HG02938 (cell line): ENCODE measurements around the gene DOK6.
"Not testable (repeated sequence)": the region's sequence is repeated elsewhere in the genome, so short reads cannot be mapped to it uniquely, and the experiment has no call there.

Experiments
- ATAC-seq: cut with Tn5 transposase; IDR thresholded peaks from one replicate; pipeline ENCODE4 v1.9.1; 2021; ENCODE audit warnings: mild to moderate bottlenecking, moderate library complexity; ENCODE audit not compliant: unreplicated experiment

The DOK6 gene

GRCh38 chr18:69617408-69617807 is 216.7 kb downstream of the DOK6 start:
- no peak for ATAC-seq

DNA sequence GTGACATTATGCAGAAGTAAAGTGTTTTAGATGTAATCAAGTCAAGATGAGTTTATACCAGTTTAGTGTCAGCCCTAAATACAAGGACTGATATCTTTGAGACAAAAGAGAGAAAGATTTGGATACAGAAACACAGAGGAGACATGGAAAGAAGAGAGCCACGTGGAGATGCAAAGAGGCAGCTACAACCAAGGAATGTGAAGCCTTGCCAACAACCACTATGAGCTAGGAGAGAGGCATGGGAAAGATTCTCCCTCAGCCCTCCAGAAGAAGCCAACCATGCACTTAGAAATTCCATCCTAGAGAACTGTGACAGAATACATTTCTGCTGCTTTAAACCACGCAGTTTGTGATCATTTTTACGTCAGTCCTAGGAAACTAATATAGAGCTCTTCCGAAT is 217.2 kb downstream of the DOK6 start:
- no peak for ATAC-seq

GRCh38 chr18:69622184-69622583 is 221.5 kb downstream of the DOK6 start:
- ATAC-seq = no peak

DNA sequence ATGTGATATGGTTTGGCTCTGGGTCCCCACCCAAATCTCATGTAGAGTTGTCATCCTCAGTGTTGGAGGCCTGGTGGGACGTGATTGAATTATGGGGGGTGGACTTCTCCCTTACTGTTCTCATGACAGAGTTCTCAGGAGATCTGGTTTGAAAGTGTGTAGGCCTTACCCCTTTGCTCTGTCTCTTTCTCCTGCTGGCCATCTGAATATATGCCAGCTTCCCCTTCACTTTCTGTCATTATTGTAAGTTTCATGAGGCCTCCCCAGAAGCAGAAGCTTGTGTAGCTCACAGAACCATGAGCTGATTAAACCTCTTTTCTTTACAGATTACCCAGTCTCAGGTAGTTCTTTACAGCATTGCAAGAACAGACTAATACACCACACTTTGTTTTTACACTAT is 222.3 kb downstream of the DOK6 start:
- ATAC-seq = no peak

GRCh38 chr18:69626171-69626570 is 225.5 kb downstream of the DOK6 start:
- ATAC-seq = no peak

DNA sequence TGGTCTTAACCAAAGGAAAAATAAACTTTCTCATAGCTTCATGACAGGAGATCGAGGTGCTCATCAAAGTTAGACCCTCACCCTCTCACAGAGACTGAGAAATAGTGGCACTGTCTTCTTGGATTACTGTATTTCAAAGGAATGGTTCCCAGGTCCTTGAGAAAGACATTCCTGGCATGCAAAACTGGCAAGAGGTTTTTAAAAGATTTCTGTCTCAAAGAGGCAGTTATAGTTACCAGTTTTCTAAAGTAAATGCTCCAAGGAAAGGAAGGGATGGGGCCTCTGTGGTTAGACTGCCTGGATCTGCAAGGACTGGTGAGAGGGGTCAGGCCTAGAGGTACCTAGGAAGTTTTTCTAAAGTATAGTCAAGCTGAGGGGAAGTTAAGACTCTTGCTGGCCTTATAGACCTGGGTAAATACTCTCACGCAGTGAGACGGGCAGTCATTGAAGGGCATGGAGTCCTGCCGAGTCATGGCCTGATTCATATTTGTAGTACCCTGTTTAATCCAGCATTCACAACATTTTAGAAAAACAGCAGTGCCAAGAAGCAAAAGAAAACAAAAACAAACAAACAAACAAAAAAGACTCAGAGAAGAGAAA is 226.1 kb downstream of the DOK6 start:
- no peak for ATAC-seq

DNA sequence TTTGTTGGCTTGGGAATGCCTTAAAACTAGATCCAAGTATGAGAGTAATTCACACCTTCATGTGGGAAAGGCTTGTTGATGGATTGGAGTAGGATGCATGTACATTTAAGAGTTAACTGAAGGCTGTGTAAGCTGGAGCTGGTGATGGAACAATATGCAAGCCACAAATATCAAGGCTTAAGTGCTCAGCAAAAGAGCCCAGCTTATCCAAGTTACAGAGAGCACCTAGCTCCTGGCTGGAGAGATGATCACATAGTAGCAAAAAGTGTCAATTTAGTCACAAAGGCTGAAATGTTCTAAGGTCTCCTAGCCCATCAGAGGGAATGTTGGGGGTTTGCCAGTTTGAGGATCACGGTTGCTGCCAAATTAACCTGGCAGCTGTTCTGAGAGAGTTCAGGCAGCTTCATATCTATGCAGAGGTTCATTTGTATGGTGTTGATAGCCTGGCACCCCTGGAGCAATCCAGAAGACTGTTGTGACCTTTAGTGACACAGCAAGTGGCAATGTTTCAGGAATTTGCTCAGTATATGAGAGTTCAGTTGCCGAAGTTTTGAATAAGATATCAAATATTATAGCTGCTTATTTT is 228.2 kb downstream of the DOK6 start:
- no peak for ATAC-seq

GRCh38 chr18:69631281-69631680 is 230.6 kb downstream of the DOK6 start:
- ATAC-seq = no peak

DNA sequence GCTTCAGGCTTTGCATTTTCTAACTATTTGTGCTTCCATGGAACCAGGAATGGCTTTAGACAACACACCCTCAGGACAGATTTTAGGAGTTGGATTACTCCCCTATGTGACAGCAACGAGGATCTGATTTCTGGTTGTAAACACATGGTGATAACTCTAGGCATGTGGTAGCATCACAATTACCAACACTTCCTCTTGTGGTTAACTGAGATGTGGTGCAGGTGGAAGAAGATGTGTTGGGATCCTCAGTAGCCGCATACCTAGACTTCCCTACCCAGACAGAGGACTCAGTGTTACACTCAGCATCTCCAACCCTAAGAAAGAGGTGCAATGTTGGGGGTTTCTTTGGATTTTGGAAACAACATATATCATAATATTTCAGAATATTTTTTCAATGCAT is 234.8 kb downstream of the DOK6 start:
- ATAC-seq = no peak

DNA sequence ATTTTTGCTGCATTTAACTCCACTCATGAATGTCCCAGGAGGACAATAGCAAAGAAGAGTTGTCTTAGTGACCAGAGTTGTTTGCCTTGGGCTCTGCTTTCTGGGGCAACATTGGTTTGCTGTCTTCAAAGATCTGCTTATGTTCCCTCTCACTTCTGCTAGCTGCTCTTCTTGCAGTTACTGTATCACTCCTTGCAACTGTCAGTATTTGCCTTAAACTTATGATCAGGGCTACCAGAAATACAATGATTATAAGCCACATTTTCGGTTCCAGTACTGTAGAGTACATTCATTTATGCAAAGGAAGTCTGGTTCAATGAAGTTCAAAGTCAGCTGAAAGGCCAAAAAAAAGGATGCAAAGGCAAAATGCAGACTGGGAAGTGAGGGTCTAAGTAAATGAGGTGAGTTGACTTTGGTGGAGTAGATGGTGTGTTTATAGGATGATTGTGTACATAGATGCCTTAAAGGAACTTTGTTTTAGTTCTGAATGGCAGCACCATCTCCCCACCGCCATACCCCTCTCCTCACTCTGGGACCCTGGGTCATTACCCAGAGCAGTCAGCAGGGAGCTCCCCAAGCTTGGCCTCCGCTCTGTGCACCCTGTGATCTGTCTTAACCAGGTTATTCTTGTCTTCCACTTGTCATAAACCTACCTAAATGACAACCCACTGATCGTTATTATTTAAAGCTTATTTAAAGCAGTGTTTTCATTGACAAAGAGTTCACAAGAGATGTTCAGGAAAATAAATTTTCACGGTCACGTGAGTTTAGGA is 236.0 kb downstream of the DOK6 start:
- peak; percentile 63 for ATAC-seq

- ATAC-seq = no peak
These were observed 237.4 kb downstream of the DOK6 start for GRCh38 chr18:69638056-69638455.

- ATAC-seq = no peak
These were observed 247.0 kb downstream of the DOK6 start for GRCh38 chr18:69647702-69648101.

- ATAC-seq = no peak
These were observed 247.8 kb downstream of the DOK6 start for GRCh38 chr18:69648486-69648885.

DNA sequence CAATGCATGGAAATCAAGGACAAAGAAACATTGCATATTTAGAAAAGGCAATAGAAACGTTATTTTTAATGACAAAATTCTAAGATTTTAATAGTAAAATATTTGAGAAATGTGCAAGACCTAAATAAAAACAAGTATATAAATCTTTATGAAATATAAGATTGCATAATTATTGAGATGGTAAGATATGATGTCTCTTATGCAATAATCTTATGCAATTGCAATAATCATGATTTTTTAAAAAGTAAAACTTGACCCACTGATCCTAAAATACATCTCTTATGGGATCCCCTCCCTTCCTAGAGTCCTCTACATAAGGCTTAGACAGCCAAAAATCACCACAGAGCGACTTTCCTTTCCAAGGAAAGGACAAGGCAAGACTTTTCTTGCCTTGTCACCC is 249.0 kb downstream of the DOK6 start:
- ATAC-seq = no peak

DNA sequence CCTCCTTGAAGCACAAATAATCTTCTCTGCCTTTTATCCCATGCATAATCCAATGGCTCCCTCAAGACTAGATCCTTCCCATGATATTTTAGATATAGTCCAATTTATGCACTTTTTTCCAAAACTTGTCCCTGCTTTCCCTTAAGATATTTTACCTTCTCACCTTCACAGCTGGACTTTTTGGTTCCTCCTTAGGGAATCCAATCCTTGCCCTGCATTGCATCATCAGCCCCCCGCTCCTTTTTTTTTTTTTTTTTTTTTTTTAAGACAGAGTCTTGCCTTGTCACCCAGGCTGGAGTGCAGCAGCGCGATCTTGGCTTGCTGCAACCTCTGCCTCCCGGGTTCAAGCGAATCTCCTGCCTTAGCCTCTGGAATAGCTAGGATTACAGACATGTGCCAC is 250.6 kb downstream of the DOK6 start:
- ATAC-seq = no peak

- ATAC-seq = no peak
These were observed 255.1 kb downstream of the DOK6 start for GRCh38 chr18:69655816-69656215.

DNA sequence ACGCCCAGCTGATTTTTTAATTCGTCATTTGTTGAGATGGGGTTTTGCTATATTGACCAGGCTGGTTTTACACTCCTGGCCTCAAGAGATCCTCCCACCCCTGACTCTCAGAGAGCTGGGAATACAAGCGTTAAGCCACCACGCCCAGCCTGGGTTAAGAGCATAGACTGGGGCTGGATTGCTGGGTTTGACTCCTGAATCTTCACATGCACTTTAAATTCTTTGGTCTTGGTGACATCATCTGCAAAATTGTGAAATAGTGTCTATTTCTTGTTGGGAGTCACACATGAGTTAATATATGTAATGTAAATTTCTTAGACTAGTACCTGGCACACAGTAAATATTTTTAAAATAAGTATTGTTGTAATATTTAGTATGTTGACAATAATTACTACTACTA is 257.4 kb downstream of the DOK6 start:
- ATAC-seq = no peak

GRCh38 chr18:69658685-69659084 is 258.0 kb downstream of the DOK6 start:
- ATAC-seq = no peak

DNA sequence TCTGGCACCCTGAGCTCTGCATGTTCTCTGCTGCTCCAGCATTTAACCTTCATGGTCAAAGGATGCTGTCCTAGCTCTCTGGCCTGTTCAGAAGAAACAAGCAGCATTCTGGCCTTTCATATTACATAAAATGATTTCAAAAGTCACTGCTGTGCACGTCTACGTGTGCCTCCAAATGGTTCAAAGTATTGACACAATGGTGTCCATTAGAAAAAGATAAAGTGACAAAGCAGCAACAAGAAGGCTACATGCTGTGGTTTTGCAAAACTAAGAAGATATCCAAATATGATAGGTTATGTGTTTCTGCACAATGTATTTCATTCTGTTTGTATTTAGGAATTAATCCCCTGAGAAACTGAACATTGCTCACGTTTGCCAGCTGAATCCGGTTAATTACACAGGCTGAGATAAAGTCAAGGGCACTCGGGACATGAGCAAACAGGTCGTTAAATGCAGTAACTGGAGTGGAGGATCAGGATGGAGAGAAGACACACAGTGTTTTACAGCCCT is 258.5 kb downstream of the DOK6 start:
- no peak for ATAC-seq

DNA sequence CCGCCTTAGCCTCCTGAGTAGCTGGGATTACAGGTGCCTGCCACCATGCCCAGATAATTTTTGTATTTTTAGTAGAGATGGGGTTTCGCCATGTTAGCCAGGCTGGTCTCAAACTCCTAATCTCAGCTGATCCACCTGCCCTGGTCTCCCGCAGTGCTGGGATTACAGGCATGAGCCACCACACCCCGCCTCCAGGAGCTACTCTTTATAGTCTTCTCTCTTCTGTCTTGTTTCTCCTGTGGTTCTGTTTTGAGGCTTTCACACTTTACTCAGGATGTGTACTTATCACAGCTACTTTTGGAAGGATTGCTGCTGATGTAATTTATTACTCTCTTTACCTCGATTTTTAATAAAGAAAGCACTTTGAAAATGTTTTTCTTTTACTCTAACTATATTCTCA is 261.4 kb downstream of the DOK6 start:
- not testable (repeated sequence) for ATAC-seq

DNA sequence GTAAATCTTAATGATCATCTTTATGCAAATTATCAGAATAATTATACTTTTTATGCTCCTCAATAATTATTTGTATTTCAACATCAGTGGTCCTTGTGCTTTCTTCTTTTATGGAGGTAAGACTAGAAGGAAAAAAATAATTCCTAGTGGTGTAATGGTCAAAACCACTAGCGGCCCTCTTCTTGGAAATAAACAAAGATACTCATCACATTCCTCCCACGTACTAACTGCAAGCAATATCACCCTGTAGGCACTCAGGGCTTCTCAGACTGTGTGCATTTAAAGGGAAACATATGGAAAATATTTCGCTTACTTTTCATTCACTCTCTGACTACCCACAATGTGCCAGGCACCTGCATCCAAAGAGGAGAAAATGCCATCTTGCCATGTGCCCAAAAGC is 263.7 kb downstream of the DOK6 start:
- ATAC-seq = no peak

DNA sequence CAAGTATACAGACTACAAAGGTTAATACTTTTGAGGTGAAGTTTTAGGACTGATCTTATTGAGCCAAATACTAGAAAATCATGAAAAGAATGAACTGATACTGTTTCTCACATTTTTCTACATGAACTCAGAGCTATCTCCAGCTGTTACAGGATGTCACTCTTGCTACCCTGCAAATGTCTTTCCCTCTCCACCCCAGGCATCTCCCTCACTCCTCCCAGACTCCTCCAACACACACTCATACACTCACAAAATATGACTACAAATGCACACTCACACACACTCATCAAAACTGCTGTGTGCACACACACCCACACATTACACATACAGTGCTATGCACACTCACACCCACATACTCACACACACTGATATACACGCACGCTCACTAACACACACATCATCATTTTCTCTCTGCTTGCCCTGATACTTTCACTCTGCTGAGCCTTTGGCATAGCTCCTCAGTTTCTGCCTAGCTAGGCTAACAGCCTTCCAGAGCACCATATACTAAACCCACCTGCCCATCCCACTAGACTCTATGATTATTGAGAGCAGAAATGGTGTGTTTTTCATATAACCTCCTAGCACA is 273.7 kb downstream of the DOK6 start:
- ATAC-seq = no peak
